Measurements from ENCODE around the gene ARMC2.

DNA sequence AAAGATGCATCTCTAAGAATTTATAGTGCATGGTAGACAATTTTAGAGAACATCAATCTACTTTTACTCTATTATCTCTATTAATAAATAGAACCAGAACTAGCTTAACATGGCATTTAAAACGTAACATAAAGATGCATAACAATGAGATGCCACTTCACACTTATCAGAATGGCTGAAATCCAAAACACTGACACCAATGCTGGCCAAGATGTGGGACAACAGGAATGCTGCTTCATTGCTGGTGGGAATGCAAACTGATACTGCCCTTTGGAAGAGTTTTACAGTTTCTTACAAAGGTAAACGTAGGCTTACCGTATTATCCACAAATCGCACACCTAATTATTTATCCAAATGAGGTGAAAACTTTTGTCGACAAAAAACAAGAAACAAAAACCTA lies 151.2 kb downstream of the ARMC2 start:
- no peak for TF ChIP-seq EZH2 (IDR thresholded peaks at IDR 0.05; ENCODE audit: low read depth, unreplicated experiment)
- TF ChIP-seq, protein P1, sequence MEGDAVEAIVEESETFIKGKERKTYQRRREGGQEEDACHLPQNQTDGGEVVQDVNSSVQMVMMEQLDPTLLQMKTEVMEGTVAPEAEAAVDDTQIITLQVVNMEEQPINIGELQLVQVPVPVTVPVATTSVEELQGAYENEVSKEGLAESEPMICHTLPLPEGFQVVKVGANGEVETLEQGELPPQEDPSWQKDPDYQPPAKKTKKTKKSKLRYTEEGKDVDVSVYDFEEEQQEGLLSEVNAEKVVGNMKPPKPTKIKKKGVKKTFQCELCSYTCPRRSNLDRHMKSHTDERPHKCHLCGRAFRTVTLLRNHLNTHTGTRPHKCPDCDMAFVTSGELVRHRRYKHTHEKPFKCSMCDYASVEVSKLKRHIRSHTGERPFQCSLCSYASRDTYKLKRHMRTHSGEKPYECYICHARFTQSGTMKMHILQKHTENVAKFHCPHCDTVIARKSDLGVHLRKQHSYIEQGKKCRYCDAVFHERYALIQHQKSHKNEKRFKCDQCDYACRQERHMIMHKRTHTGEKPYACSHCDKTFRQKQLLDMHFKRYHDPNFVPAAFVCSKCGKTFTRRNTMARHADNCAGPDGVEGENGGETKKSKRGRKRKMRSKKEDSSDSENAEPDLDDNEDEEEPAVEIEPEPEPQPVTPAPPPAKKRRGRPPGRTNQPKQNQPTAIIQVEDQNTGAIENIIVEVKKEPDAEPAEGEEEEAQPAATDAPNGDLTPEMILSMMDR (conservative IDR thresholded peaks at IDR 0.05; ENCODE audit: low read depth in 2 of 2) = no peak
- TF ChIP-seq JUNB (IDR thresholded peaks at IDR 0.05; ENCODE audit: unreplicated experiment) = no peak
- no peak for TF ChIP-seq POLR2AphosphoS5 (IDR thresholded peaks at IDR 0.05; ENCODE audit: low read depth)
- TF ChIP-seq, protein P2, sequence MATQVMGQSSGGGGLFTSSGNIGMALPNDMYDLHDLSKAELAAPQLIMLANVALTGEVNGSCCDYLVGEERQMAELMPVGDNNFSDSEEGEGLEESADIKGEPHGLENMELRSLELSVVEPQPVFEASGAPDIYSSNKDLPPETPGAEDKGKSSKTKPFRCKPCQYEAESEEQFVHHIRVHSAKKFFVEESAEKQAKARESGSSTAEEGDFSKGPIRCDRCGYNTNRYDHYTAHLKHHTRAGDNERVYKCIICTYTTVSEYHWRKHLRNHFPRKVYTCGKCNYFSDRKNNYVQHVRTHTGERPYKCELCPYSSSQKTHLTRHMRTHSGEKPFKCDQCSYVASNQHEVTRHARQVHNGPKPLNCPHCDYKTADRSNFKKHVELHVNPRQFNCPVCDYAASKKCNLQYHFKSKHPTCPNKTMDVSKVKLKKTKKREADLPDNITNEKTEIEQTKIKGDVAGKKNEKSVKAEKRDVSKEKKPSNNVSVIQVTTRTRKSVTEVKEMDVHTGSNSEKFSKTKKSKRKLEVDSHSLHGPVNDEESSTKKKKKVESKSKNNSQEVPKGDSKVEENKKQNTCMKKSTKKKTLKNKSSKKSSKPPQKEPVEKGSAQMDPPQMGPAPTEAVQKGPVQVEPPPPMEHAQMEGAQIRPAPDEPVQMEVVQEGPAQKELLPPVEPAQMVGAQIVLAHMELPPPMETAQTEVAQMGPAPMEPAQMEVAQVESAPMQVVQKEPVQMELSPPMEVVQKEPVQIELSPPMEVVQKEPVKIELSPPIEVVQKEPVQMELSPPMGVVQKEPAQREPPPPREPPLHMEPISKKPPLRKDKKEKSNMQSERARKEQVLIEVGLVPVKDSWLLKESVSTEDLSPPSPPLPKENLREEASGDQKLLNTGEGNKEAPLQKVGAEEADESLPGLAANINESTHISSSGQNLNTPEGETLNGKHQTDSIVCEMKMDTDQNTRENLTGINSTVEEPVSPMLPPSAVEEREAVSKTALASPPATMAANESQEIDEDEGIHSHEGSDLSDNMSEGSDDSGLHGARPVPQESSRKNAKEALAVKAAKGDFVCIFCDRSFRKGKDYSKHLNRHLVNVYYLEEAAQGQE (IDR thresholded peaks at IDR 0.05; ENCODE audit: unreplicated experiment) = no peak
- TF ChIP-seq, protein P3, sequence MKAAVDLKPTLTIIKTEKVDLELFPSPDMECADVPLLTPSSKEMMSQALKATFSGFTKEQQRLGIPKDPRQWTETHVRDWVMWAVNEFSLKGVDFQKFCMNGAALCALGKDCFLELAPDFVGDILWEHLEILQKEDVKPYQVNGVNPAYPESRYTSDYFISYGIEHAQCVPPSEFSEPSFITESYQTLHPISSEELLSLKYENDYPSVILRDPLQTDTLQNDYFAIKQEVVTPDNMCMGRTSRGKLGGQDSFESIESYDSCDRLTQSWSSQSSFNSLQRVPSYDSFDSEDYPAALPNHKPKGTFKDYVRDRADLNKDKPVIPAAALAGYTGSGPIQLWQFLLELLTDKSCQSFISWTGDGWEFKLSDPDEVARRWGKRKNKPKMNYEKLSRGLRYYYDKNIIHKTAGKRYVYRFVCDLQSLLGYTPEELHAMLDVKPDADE (IDR thresholded peaks at IDR 0.05) = no peak

Data from GM23338 (cell line).